ENCODE results near the gene POLR3GL. TPM values are rescaled to one million over a fixed set of nuclear protein-coding genes. Genes with fewer than 3 reads are reported as not detected.

Gene POLR3GL
- total and polyA plus RNA-seq, 5 donors from 2014 or later, result 30.8 to 129 (median 106) TPM

- Mint-ChIP-seq H3K4me3 (no peak overlapping the region), H3K9me3 (no peaks in the 10 kb centered on the region), H3K27me3 (no peaks in the 10 kb centered on the region), H3K4me1 (peaks cover 39 to 82% (median 65%) of the 10 kb centered on the region in 4 donors), H3K36me3 (peaks cover 24% of the 10 kb centered on the region), H3K27ac (no peak overlapping the region)
- Histone ChIP-seq H3K36me3 (ENCODE audit: control insufficient read depth, insufficient read depth, low read length) (peaks cover 19% of the 10 kb centered on the region), H3K9me3 (ENCODE audit: control insufficient read depth in 2 of 2, low read length in 2 of 2) (no peaks in the 10 kb centered on the region), H3K4me1 (ENCODE audit: control insufficient read depth, insufficient read depth, low read length, poor library complexity, severe bottlenecking) (peaks cover 48% of the 10 kb centered on the region), H3K27ac (ENCODE audit: insufficient read depth, low read length, poor library complexity, severe bottlenecking) (no peak overlapping the region), H3K27me3 (ENCODE audit: control insufficient read depth, insufficient read depth, low read length) (no peaks in the 10 kb centered on the region), H3K4me3 (ENCODE audit: low read depth, low read length) (no peak overlapping the region)
- DNase-seq (no peak), ATAC-seq (ENCODE audit: low read depth in 2 of 2) (no peak)
Measured at GRCh38 chr1:145952903-145953302, 11.6 kb upstream of the POLR3GL start.

GRCh38 chr1:145953861-145954260 is 10.6 kb upstream of the POLR3GL start:
- ATAC-seq (ENCODE audit: low read depth in 2 of 2), result no peak
- H3K36me3 ChIP-seq (ENCODE audit: control insufficient read depth, insufficient read depth, low read length), result peaks cover 16% of the 10 kb centered on the region
- H3K4me3 Mint-ChIP-seq, result peak overlapping the region; percentile 36 to 96 (median 57)
- H3K27ac Mint-ChIP-seq, result peak overlapping the region in 2 of 3 donors; percentile 39 to 42
- no peaks in the 10 kb centered on the region for H3K9me3 Mint-ChIP-seq
- H3K4me1 ChIP-seq (ENCODE audit: control insufficient read depth, insufficient read depth, low read length, poor library complexity, severe bottlenecking), result peaks cover 57% of the 10 kb centered on the region
- no peak for DNase-seq
- no peaks in the 10 kb centered on the region for H3K27me3 Mint-ChIP-seq
- H3K4me1 Mint-ChIP-seq, result peaks cover 43 to 86% (median 69%) of the 10 kb centered on the region in 4 donors
- no peak overlapping the region for H3K4me3 ChIP-seq (ENCODE audit: low read depth, low read length)
- H3K9me3 ChIP-seq (ENCODE audit: control insufficient read depth in 2 of 2, low read length in 2 of 2), result no peaks in the 10 kb centered on the region
- no peak overlapping the region for H3K27ac ChIP-seq (ENCODE audit: insufficient read depth, low read length, poor library complexity, severe bottlenecking)
- peaks cover 24% of the 10 kb centered on the region for H3K36me3 Mint-ChIP-seq
- no peaks in the 10 kb centered on the region for H3K27me3 ChIP-seq (ENCODE audit: control insufficient read depth, insufficient read depth, low read length)

GRCh38 chr1:145955436-145955835 is 9.1 kb upstream of the POLR3GL start:
- peak overlapping the region; percentile 93 for H3K4me3 ChIP-seq (ENCODE audit: low read depth, low read length)
- H3K4me1 ChIP-seq (ENCODE audit: control insufficient read depth, insufficient read depth, low read length, poor library complexity, severe bottlenecking), result peaks cover 63% of the 10 kb centered on the region
- H3K36me3 ChIP-seq (ENCODE audit: control insufficient read depth, insufficient read depth, low read length), result peaks cover 12% of the 10 kb centered on the region
- H3K4me3 Mint-ChIP-seq, result peak overlapping the region; percentile 96 to 100 (median 96)
- H3K9me3 Mint-ChIP-seq, result no peaks in the 10 kb centered on the region
- no peak overlapping the region for H3K27ac ChIP-seq (ENCODE audit: insufficient read depth, low read length, poor library complexity, severe bottlenecking)
- DNase-seq, result no peak
- peaks cover 18% of the 10 kb centered on the region for H3K36me3 Mint-ChIP-seq
- peaks cover 37 to 85% (median 67%) of the 10 kb centered on the region in 4 donors for H3K4me1 Mint-ChIP-seq
- no peaks in the 10 kb centered on the region for H3K27me3 ChIP-seq (ENCODE audit: control insufficient read depth, insufficient read depth, low read length)
- H3K27ac Mint-ChIP-seq, result peak overlapping the region in 1 of 3 donors; percentile 52
- ATAC-seq (ENCODE audit: low read depth in 2 of 2), result no peak
- no peaks in the 10 kb centered on the region for H3K27me3 Mint-ChIP-seq
- no peaks in the 10 kb centered on the region for H3K9me3 ChIP-seq (ENCODE audit: control insufficient read depth in 2 of 2, low read length in 2 of 2)

- Mint-ChIP-seq H3K36me3 (peaks cover 15% of the 10 kb centered on the region), H3K4me1 (peaks cover 37 to 76% (median 66%) of the 10 kb centered on the region in 4 donors), H3K27ac (peak overlapping the region in 2 of 3 donors; percentile 85 to 91), H3K27me3 (no peaks in the 10 kb centered on the region), H3K4me3 (peak overlapping the region; percentile 96 to 100 (median 96)), H3K9me3 (no peaks in the 10 kb centered on the region)
- Histone ChIP-seq H3K4me1 (ENCODE audit: control insufficient read depth, insufficient read depth, low read length, poor library complexity, severe bottlenecking) (peaks cover 67% of the 10 kb centered on the region), H3K9me3 (ENCODE audit: control insufficient read depth in 2 of 2, low read length in 2 of 2) (no peaks in the 10 kb centered on the region), H3K27me3 (ENCODE audit: control insufficient read depth, insufficient read depth, low read length) (no peaks in the 10 kb centered on the region), H3K27ac (ENCODE audit: insufficient read depth, low read length, poor library complexity, severe bottlenecking) (peak overlapping the region; percentile 85), H3K4me3 (ENCODE audit: low read depth, low read length) (peak overlapping the region; percentile 93), H3K36me3 (ENCODE audit: control insufficient read depth, insufficient read depth, low read length) (peaks cover 9% of the 10 kb centered on the region)
- no peak for ATAC-seq (ENCODE audit: low read depth in 2 of 2)
- no peak for DNase-seq
Measured at GRCh38 chr1:145956361-145956760, 8.1 kb upstream of the POLR3GL start.

GRCh38 chr1:145956781-145957442 is 7.6 kb upstream of the POLR3GL start:
- peak in 2 of 3 donors; percentile 19 to 64 for DNase-seq
- Histone ChIP-seq H3K4me1 (ENCODE audit: control insufficient read depth, insufficient read depth, low read length, poor library complexity, severe bottlenecking) (peaks cover 68% of the 10 kb centered on the region), H3K27ac (ENCODE audit: insufficient read depth, low read length, poor library complexity, severe bottlenecking) (peak overlapping the region; percentile 85), H3K27me3 (ENCODE audit: control insufficient read depth, insufficient read depth, low read length) (no peaks in the 10 kb centered on the region), H3K36me3 (ENCODE audit: control insufficient read depth, insufficient read depth, low read length) (peaks cover 5% of the 10 kb centered on the region), H3K4me3 (ENCODE audit: low read depth, low read length) (peak overlapping the region; percentile 93), H3K9me3 (ENCODE audit: control insufficient read depth in 2 of 2, low read length in 2 of 2) (no peaks in the 10 kb centered on the region)
- H3K27me3 Mint-ChIP-seq, result no peaks in the 10 kb centered on the region
- peak overlapping the region; percentile 85 to 96 (median 91) for H3K27ac Mint-ChIP-seq
- peaks cover 10% of the 10 kb centered on the region for H3K36me3 Mint-ChIP-seq
- ATAC-seq (ENCODE audit: low read depth in 2 of 2), result no peak
- peak overlapping the region; percentile 96 to 100 (median 96) for H3K4me3 Mint-ChIP-seq
- H3K9me3 Mint-ChIP-seq, result no peaks in the 10 kb centered on the region
- peaks cover 32 to 76% (median 64%) of the 10 kb centered on the region in 4 donors for H3K4me1 Mint-ChIP-seq

GRCh38 chr1:145957443-145958319 is 6.8 kb upstream of the POLR3GL start, which contains the start of gene LIX1L:
Gene LIX1L, minus strand, starts transcription at chr1:145958017. Its CDS starts 90 bp downstream, at chr1:145957927.
- peak within 1 kb of the TSS; percentile 96 to 100 (median 96) for H3K4me3 Mint-ChIP-seq
- ATAC-seq (ENCODE audit: low read depth in 2 of 2) (peak; percentile 91 to 92), DNase-seq (peak; percentile 93 to 98 (median 94))
- H3K9me3 Mint-ChIP-seq, result no peaks in the 10 kb centered on the region
- Histone ChIP-seq H3K36me3 (ENCODE audit: control insufficient read depth, insufficient read depth, low read length) (peaks cover 2% of the 10 kb centered on the region), H3K27ac (ENCODE audit: insufficient read depth, low read length, poor library complexity, severe bottlenecking) (peak within 1 kb of the TSS; percentile 85), H3K4me3 (ENCODE audit: low read depth, low read length) (peak within 1 kb of the TSS; percentile 93), H3K27me3 (ENCODE audit: control insufficient read depth, insufficient read depth, low read length) (no peaks in the 10 kb centered on the region), H3K9me3 (ENCODE audit: control insufficient read depth in 2 of 2, low read length in 2 of 2) (no peaks in the 10 kb centered on the region), H3K4me1 (ENCODE audit: control insufficient read depth, insufficient read depth, low read length, poor library complexity, severe bottlenecking) (peaks cover 74% of the 10 kb centered on the region)
- H3K27me3 Mint-ChIP-seq, result no peaks in the 10 kb centered on the region
- H3K27ac Mint-ChIP-seq, result peak within 1 kb of the TSS; percentile 91 to 96 (median 94)
- H3K4me1 Mint-ChIP-seq, result peaks cover 27 to 77% (median 64%) of the 10 kb centered on the region in 4 donors
- H3K36me3 Mint-ChIP-seq, result peaks cover 6% of the 10 kb centered on the region

GRCh38 chr1:145958734-145959133 is 5.8 kb upstream of the POLR3GL start:
- Mint-ChIP-seq H3K4me3 (peak overlapping the region; percentile 72 to 100 (median 96)), H3K27me3 (no peaks in the 10 kb centered on the region), H3K9me3 (no peaks in the 10 kb centered on the region), H3K27ac (peak overlapping the region; percentile 79 to 94 (median 91)), H3K4me1 (peaks cover 31 to 81% (median 68%) of the 10 kb centered on the region in 4 donors), H3K36me3 (no peaks in the 10 kb centered on the region)
- peaks cover 84% of the 10 kb centered on the region for H3K4me1 ChIP-seq (ENCODE audit: control insufficient read depth, insufficient read depth, low read length, poor library complexity, severe bottlenecking)
- no peaks in the 10 kb centered on the region for H3K9me3 ChIP-seq (ENCODE audit: control insufficient read depth in 2 of 2, low read length in 2 of 2)
- H3K27me3 ChIP-seq (ENCODE audit: control insufficient read depth, insufficient read depth, low read length), result no peaks in the 10 kb centered on the region
- ATAC-seq (ENCODE audit: low read depth in 2 of 2), result no peak
- no peaks in the 10 kb centered on the region for H3K36me3 ChIP-seq (ENCODE audit: control insufficient read depth, insufficient read depth, low read length)
- H3K4me3 ChIP-seq (ENCODE audit: low read depth, low read length), result peak overlapping the region; percentile 82
- H3K27ac ChIP-seq (ENCODE audit: insufficient read depth, low read length, poor library complexity, severe bottlenecking), result peak overlapping the region; percentile 85
- no peak for DNase-seq

Data from CD4-positive, CD25-positive, alpha-beta regulatory T cell (primary cell).